Chondrocyte (in vitro differentiated cells): Measurements from ENCODE around the gene GCKR. TPM values are rescaled to one million over a fixed set of nuclear protein-coding genes. Genes with fewer than 3 reads are reported as not detected.

Source experiments
- DNase-seq: peaks from one replicate; pipeline ENCODE4 v3.0.0; 2021; ENCODE audit warnings: mixed read lengths, low spot score
- H3K27ac Mint-ChIP-seq: one replicate; pipeline ENCODE4 v1.8.0; 2021; ENCODE audit warnings: mild to moderate bottlenecking, moderate library complexity, mixed read lengths; ENCODE audit not compliant: unreplicated experiment
- H3K27me3 Mint-ChIP-seq: 2 replicates; pipeline ENCODE4 v1.8.0; 2021; ENCODE audit warnings: low read depth, mixed read lengths
- H3K36me3 Mint-ChIP-seq: 2 replicates; pipeline ENCODE4 v1.8.0; 2021; ENCODE audit warnings: low read depth, mixed read lengths
- H3K4me1 Mint-ChIP-seq: 2 replicates; pipeline ENCODE4 v1.8.0; 2021; ENCODE audit warnings: low read depth, mild to moderate bottlenecking, mixed read lengths
- H3K4me3 Mint-ChIP-seq: one replicate; pipeline ENCODE4 v1.8.0; 2021; ENCODE audit warnings: mild to moderate bottlenecking, moderate library complexity, mixed read lengths; ENCODE audit not compliant: unreplicated experiment
- H3K9me3 Mint-ChIP-seq: 2 replicates; pipeline ENCODE4 v1.8.0; 2021; ENCODE audit warnings: low read depth, mixed read lengths
- CTCF ChIP-seq: fragments of 200-600 bp; sonication (generic); IDR thresholded peaks from 2 replicates; pipeline ENCODE4 v1.5.0; 2021; ENCODE audit warnings: antibody characterized with exemption, mild to moderate bottlenecking, moderate library complexity
- total RNA-seq: library from RNA; stranded (reverse); gene quantifications from 3 replicates; pipeline ENCODE4 v1.2.1, GENCODE V29; 2021

GCKR gene
- total RNA-seq, 1 donor from 2014 or later = not detected

GRCh38 chr2:27571681-27572080 is 75.0 kb downstream of the GCKR start:
- Mint-ChIP-seq H3K4me3 (no peak overlapping the region), H3K36me3 (peaks cover 9% of the 10 kb centered on the region), H3K27ac (no peak overlapping the region), H3K9me3 (peaks cover 43% of the 10 kb centered on the region), H3K27me3 (no peaks in the 10 kb centered on the region), H3K4me1 (peaks cover 4% of the 10 kb centered on the region)
- no peak for TF ChIP-seq CTCF
- no peak for DNase-seq

- no peak overlapping the region for H3K27ac Mint-ChIP-seq
- H3K4me3 Mint-ChIP-seq = no peak overlapping the region
- H3K36me3 Mint-ChIP-seq = peaks cover 14% of the 10 kb centered on the region
- no peaks in the 10 kb centered on the region for H3K27me3 Mint-ChIP-seq
- TF ChIP-seq CTCF = no peak
- H3K4me1 Mint-ChIP-seq = no peaks in the 10 kb centered on the region
- no peak for DNase-seq
- peaks cover 51% of the 10 kb centered on the region for H3K9me3 Mint-ChIP-seq
Observed at GRCh38 chr2:27572439-27572838, 75.8 kb downstream of the GCKR start.

- no peak for TF ChIP-seq CTCF
- H3K9me3 Mint-ChIP-seq = peaks cover 55% of the 10 kb centered on the region
- no peaks in the 10 kb centered on the region for H3K27me3 Mint-ChIP-seq
- H3K36me3 Mint-ChIP-seq = peaks cover 19% of the 10 kb centered on the region
- no peaks in the 10 kb centered on the region for H3K4me1 Mint-ChIP-seq
- H3K4me3 Mint-ChIP-seq = no peak overlapping the region
- H3K27ac Mint-ChIP-seq = no peak overlapping the region
- no peak for DNase-seq
Observed at GRCh38 chr2:27572998-27573429, 76.4 kb downstream of the GCKR start.

Other genes starting within 250 kb of the GCKR start
- gene SLC30A3, start 233.8 kb upstream of the GCKR start, total RNA-seq = 0.17 to 0.31 TPM in 2 of 3 replicates, not detected in the other
- gene DNAJC5G, start 221.4 kb upstream of the GCKR start, total RNA-seq = not detected in 3 replicates
- not detected in 3 replicates for gene TRIM54, start 214.4 kb upstream of the GCKR start, total RNA-seq
- 1.2 to 2.7 TPM (median 1.5 TPM) in 3 replicates for gene UCN, start 188.4 kb upstream of the GCKR start, total RNA-seq
- gene MPV17, start 173.7 kb upstream of the GCKR start, total RNA-seq = 57.6 to 68.7 TPM (median 57.7 TPM) in 3 replicates
- gene GTF3C2, start 140.1 kb upstream of the GCKR start, total RNA-seq = 42.0 to 55.3 TPM (median 43.2 TPM) in 3 replicates
- 43.1 to 46.2 TPM (median 44.0 TPM) in 3 replicates for gene EIF2B4, start 126.5 kb upstream of the GCKR start, total RNA-seq
- 108 to 130 TPM (median 111 TPM) in 3 replicates for gene SNX17, start 126.2 kb upstream of the GCKR start, total RNA-seq
- gene ZNF513, start 116.1 kb upstream of the GCKR start, total RNA-seq = 15.3 to 23.2 TPM (median 15.5 TPM) in 3 replicates
- 55.7 to 72.8 TPM (median 59.4 TPM) in 3 replicates for gene PPM1G, start 87.2 kb upstream of the GCKR start, total RNA-seq
- 125 to 143 TPM (median 128 TPM) in 3 replicates for gene NRBP1, start 68.2 kb upstream of the GCKR start, total RNA-seq
- 1.1 to 3.6 TPM (median 1.4 TPM) in 3 replicates for gene KRTCAP3, start 54.5 kb upstream of the GCKR start, total RNA-seq
- gene IFT172, start 7.1 kb upstream of the GCKR start, total RNA-seq = 19.3 to 36.9 TPM (median 21.5 TPM) in 3 replicates
- gene FNDC4, start 1.6 kb upstream of the GCKR start, total RNA-seq = 8.6 to 17.7 TPM (median 17.4 TPM) in 3 replicates
- 27.8 to 34.7 TPM (median 29.5 TPM) in 3 replicates for gene ZNF512, start 86.2 kb downstream of the GCKR start, total RNA-seq
- gene CCDC121, start 132.2 kb downstream of the GCKR start, total RNA-seq = 1.6 to 2.7 TPM (median 1.7 TPM) in 3 replicates
- 24.1 to 31.0 TPM (median 26.5 TPM) in 3 replicates for gene GPN1, start 132.2 kb downstream of the GCKR start, total RNA-seq
- gene SUPT7L, start 166.8 kb downstream of the GCKR start, total RNA-seq = 29.1 to 37.1 TPM (median 30.7 TPM) in 3 replicates
- 16.4 to 24.3 TPM (median 18.8 TPM) in 3 replicates for gene SLC4A1AP, start 167.1 kb downstream of the GCKR start, total RNA-seq